IMR-90 (cell line): Measurements from ENCODE around the gene RNU2-1.

Experiments used
- CTCF ChIP-seq: conservative IDR thresholded peaks from 2 replicates; pipeline ENCODE4 v1.5.1; 2012; ENCODE audit warnings: mild to moderate bottlenecking, low read depth, low read length, improper control_type of control experiment
- ELK1 ChIP-seq: fragments of 150-350 bp; IDR thresholded peaks from 2 replicates; pipeline ENCODE4 v1.6.1; 2016; ENCODE audit warnings: low read depth, mild to moderate bottlenecking, low read length, moderate library complexity, borderline replicate concordance
- MXI1 ChIP-seq: IDR thresholded peaks from 2 replicates; pipeline ENCODE4 v1.6.1; 2012; ENCODE audit warnings: low read depth, mild to moderate bottlenecking, low read length, moderate library complexity, borderline replicate concordance
- NFE2L2 ChIP-seq: fragments of 150-350 bp; IDR thresholded peaks from 2 replicates; pipeline ENCODE4 v1.6.1; 2016; ENCODE audit warnings: low read depth, mild to moderate bottlenecking, low read length
- POLR2A ChIP-seq: IDR thresholded peaks from 2 replicates; pipeline ENCODE4 v1.6.1; 2012; ENCODE audit warnings: mild to moderate bottlenecking, low read depth, low read length
- RAD21 ChIP-seq: IDR thresholded peaks from 2 replicates; pipeline ENCODE4 v1.6.1; 2012; ENCODE audit warnings: low read length, improper control_type of control experiment
- RCOR1 ChIP-seq: IDR thresholded peaks from 2 replicates; pipeline ENCODE4 v1.6.1; 2012; ENCODE audit warnings: mild to moderate bottlenecking, low read length, improper control_type of control experiment; ENCODE audit not compliant: insufficient replicate concordance
- RFX5 ChIP-seq: IDR thresholded peaks from 2 replicates; pipeline ENCODE4 v1.8.0; 2012; ENCODE audit warnings: low read depth, mild to moderate bottlenecking, low read length, moderate library complexity
- SMC3 ChIP-seq: fragments of 150-350 bp; IDR thresholded peaks from 2 replicates; pipeline ENCODE4 v1.6.1; 2016; ENCODE audit warnings: low read depth, mild to moderate bottlenecking, antibody characterized with exemption, low read length, moderate library complexity

- TF ChIP-seq CTCF (no peak), RFX5 (no peak), RCOR1 (no peak), POLR2A (no peak), SMC3 (no peak), MXI1 (no peak), NFE2L2 (no peak), ELK1 (no peak), RAD21 (no peak)
Observed at GRCh38 chr17:43224146-43224705, 9.6 kb downstream of the RNU2-1 start.
